NCI-H187 treated with DMSO at 0.1 percent for 48 hours (cell line): Measurements from ENCODE around the gene RTL1.

Experiments used
- DNase-seq: peaks from one replicate; lab custom pipeline; 2025; lab: John Stamatoyannopoulos, UW

Gene RTL1

DNA sequence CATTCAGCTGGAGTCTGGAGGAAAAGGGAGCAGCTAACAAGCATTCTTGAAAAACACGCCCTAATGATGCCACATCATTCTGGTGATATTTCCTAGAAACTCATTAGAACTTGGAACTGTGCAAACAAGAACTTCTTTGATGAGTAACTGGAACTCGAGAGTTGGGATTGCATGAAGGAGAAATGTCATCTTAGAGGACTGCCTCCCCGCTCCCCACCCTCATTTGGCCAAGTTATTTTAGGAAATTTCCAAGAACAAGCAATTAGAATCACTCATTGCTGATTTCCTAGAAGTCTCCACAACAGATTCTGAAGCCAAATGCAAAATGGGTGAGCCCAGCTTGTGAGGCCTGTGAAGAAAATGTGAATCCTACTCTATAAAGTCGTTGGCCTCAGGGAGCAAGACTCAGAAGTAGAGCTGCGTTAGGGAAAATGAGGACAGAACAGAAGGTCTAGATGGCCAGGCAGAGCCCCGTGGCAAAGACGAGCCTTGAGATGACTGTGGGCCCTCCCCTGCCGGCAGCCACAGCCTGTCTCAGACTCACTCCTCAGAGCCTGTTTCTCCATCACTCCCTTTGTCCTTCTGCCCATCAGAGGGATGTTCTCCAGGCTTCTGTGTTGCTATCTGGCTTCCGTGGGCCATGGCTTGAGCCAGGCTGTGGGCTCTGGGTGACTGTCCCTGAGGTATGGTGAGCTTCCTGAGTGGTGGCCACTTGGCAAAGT lies 38.4 kb downstream of the RTL1 start:
- no peak for DNase-seq

DNA sequence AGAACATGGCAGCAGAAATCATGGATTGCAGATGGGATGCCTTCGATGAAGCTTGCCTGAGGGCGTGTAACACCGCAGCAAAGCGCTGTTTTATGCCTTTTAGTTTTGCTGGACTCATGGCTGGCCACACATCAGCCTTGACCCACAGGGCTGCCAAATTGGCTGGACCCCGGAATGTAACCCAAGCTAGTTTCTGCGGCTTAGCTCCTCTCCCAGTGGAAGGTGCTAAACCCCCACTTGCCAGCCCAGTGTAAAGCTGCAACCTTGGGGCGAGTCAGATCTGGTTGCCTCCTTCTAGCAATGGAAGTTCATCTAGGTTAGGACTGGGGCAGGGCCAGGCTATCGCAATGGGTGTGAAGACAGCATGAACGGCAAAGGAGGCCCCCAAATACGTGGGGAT lies 39.3 kb downstream of the RTL1 start:
- DNase-seq = no peak

DNA sequence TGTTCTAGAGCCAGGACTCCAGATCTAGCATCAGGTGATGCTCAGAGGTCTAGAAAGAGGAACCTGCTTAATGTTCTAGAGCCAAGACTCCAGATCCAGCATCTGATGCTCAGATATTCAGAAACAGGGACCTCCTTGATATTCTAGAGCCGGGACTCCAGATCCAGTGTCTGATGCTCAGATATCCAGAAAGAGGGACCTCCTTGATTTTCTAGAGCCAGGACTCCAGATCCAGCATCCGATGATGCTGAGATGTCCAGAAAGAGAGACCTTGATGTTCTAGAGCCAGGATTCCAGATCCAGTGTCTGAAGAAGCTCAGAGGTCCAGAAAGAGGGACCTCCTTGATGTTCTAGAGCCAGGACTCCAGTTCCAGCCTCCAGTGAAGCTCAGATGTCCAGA lies 40.7 kb downstream of the RTL1 start:
- no peak for DNase-seq

DNA sequence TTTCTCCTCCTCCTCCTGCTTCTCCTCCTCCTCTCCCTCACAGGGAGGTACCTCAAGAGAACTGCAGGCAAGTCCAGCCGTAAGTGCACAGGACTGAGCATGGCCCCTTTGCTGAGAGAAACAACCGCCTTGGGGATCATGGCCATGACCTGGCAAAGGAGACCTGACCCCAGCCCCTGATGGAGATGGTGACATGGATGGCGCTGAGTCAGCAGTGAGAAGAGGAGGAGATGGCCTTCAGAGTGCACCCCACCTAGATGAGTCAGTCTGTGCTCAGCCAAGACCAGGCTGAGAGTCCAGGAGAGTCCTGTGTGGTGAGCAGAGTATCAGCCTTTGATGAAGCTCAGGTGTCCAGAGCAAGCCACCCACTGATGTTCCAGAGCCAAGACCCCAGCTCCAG lies 41.2 kb downstream of the RTL1 start:
- DNase-seq = no peak

DNA sequence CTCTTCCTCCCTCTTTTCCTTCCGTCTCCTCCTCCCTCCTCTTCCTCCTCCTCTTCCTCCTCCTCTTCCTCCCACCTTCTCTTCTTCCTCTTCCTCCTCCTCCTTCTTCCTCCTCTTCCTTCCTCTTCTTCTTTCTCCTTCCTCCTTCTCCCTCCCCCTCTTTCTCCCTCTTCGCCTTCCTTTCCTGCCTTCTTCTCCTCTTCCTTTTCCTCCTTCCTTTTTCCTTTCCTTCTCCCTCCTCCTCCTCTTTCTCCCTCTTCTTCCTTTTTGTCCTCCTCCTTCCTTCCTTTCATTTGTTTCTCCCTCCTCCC lies 41.6 kb downstream of the RTL1 start:
- DNase-seq = no peak

DNA sequence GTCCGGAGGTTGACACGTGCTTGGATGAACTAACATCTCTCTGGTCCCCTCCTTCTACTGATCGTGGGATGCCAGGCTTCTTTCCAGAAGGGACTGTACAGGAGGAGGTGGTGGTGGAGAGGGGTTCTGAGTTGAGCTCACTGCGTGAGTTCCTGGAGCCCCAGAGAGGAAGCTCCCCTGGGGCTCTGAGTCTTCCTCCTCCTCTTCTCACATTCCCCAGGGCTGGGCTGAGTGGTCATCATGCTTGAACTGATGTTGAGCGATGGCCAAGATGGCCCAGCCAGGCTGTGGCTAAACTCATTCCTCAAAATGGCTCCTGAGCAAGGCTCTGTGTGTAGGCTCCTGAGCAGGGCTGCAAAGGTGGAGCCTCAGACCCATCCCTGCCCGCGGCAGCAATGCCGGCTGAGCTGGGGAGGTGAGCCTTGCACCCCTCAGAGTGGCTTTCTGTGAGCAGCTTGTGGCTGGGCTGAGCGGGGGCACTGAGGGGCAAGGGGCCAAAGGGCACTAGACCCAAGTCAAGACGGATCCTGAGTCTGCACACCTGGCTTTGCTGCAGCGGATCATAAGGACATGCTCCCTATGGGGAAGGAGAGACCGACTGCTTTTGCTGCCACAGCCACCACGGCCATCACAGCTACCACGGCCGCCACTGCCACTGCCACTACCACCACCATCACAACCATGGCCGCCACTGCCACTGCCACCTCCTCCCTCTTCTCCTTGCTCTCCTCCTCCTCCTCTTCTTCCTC lies 42.2 kb downstream of the RTL1 start:
- DNase-seq = no peak

DNA sequence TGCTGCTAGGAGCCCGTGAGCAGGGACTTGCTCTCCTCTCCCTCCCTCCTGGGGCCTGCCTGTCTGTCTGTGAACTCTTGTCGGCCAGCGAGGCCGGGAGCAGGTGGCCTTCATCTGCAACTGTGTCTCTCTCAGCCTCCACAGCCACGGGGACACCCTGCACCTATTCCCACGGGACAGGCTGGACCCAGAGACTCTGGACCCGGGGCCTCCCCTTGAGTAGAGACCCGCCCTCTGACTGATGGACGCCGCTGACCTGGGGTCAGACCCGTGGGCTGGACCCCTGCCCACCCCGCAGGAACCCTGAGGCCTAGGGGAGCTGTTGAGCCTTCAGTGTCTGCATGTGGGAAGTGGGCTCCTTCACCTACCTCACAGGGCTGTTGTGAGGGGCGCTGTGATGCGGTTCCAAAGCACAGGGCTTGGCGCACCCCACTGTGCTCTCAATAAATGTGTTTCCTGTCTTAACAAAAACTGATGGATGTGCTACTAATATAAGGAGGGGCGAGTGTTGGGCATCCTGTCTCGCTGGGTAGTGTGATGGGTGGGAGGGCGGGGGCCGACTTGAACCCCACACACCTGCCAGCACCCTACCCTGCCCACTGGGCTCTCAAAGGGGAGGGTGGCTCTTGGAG lies 42.9 kb downstream of the RTL1 start:
- DNase-seq = no peak

DNA sequence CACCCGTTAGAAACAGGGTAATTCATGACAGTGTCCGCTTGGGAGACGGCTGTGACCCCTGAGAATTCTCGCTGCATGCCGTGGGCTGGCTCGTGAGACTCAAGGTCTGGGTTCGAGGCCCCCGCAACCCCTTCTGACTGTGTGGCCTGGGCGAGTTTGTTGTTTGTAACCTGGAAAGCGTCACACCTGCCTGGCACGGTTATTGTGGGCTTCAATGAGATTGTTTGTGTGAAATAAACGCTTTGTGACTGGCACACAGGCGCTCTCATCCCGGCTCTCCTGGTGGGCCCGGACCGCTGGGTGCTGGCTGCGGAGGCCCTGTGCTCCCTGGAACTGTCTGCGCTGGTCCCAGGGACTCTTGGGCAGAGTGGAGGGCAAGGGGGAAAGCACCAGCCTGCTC lies 43.7 kb downstream of the RTL1 start:
- no peak for DNase-seq

DNA sequence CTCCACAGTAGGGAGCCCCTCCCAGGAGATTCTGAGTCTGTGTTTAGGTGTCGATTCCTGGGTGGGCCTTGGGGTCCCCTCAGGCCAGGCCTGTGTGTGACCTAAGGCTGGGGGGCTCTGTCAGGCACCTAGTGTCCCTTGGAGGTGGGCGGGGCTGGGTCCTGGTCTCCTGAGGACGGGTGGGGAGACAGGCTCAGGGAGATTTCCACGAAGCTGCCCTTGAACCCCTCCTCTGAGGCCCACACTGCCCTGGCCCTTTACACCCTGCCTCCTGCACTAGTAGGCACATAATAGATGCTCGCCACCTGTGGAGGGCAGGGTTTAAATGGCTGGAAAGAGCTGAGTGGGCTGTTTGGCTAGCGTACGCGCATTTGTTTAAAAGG lies 44.7 kb downstream of the RTL1 start:
- no peak for DNase-seq

DNA sequence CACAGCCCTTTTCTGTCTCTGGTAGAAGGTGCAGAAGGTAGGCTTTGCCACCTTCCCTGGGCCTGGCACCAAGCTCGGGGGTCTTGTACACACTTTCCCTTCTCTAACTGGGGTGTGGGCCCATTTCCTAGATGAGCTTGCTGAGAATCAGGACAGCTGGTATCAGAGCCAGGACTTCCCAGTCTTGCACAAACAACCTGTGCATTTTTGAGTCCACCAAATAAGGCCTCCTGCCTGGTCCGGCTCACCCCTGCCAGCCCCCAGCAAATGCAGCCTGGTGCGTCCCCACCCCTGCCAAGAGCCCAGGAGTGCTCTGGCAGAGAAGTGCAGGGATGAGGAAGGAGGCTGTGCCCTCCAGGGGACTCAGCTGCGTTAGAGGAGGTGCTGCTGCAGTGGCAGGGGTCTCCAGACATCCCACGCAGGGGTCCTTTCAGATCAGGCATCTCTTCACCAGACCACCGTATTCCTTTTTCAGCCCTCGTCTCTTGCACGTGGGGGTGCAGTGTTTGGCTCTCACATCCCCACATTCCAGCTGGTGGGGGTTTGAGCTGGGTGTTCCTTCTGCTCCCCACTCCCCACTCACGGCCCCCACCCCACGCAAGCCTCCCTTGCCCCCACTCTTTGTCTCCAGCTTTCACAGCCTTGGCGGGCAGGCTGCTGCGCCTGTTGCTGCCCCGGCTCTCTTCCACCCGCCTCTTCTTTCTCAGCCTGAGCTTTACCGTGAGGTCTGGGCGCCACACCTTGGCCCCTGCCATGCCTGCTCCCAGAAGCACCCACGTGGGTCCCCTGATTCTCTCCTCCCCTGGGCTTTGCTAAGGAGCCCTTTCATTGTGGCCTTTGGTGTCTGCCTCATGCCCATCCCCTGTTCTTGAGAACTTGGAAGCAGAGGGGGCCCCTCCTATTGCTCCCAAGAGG lies 45.3 kb downstream of the RTL1 start:
- DNase-seq = no peak

DNA sequence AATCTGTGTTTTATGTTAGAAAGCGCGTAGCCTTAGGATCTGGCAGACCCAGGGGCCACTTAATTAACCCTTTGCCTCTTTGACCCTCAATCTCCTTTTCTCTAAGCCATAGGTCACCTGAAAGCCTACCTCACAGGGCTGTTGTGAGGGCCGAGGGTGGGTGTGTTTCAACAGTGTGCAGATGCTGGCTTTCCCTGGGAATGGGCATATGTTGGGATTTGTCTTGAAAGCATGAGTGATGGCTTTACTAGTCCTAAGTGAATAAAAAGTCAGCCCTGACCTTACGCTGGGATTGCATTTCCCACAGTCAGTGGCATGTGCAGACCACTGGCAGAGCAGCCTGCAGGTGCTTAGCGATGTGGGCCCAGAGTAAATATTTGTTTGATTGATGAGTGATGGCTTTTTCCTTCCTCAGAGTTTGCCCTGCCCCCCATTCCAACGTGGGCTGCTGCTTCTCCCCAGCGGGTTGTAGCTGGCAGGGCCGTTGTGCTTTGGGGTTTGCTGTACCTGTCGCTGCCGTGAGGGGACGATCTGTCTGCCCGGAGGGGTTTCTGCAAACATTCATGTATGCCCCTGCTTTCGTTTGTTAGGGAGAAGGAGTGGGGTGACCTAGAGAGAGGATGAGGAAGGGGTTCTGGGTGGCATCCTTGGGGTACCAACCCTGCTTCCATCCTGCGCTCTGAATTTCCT lies 46.1 kb downstream of the RTL1 start:
- no peak for DNase-seq

DNA sequence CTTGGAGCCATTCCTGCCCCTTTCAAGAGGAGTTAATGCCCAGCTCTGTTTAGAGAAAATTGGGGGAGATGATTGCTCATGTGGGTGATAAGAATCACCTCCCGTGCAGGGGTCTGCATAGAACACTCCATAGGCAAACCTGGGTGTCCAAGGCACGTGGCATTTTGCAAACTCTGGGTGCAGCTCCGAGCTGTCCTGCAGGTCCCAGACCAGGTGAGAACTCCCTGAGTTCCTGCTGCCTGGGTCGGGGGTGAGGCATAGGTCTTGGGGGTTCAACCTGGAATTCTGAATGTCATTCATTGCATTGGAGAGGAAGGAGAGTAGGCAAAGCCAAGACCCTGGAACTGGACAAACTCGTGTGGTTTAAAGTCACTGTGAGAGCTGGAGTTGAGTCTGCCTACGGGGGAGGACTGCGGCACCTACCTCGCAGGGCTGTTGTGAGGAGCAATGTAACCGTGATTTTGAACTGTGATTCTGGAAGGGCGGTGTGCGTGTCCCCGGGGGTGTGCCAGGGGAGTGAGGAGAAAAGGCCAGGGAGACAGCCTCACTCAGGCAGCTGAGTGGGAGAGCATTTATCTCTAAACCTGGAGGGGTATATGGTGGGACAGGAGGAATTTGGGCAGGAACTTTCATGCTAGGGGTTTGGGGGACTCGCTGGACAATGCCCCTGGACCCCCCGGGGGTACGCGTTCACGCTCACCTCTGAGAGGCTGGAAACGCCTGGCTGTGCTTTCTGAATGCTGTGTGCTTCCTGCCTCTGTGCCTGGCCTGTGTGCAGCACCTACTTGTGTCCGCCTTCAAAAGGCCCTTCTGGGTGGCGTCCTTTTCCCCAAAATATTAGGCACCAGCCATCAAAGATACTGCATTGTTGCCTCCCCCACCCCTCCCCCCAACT lies 47.2 kb downstream of the RTL1 start:
- no peak for DNase-seq

DNA sequence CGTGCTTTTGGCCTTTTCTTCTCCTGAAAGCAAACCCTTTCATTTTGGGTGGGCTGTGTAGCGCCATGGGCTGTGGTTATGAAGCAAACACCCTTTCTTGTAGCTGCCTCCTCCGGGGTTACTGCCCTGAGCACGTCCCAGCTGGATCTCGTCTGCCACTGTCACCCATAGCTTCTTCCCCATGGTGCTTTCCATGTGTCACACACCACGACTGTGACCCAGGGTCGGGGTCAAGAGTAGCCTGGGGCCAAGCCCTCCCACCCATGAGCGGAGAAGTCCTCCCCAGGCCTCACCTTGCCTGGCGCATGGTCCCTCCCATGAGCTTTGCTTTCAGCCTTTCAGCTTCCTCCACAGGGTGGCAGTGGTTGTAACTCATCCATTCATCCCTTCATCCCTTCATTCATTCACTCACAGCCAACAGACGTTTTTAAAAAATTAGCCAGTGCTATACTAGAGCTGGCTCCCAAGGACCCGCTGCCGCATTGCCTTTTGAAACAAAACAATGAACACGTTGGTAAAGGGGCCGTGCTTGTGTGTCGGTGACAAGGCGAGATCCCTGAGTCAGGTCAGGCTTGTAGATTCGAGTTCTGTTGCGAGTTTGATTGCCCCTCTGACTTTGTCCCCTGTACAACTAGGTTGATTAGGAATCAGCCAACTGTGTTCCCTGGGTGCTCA lies 48.1 kb downstream of the RTL1 start:
- no peak for DNase-seq

DNA sequence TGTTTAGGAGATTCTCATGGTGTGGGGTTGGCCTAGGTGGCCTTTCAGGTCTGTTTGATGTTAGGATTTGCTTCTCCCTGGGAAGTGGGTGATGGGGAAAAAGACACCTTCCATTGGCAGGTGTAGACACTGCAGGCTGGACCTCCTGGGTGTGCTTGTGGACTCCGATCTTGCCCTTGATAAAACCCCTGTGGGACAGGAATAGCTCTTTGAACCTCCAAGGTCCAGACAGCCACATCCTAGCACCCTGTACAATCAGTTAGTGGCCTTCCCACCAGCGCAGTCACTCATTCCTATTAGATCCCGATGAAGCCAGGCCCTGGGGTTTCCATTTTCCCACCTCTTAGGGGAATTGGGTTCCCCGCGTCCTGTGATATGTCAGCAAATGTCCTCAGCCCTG lies 49.1 kb downstream of the RTL1 start:
- DNase-seq = no peak

DNA sequence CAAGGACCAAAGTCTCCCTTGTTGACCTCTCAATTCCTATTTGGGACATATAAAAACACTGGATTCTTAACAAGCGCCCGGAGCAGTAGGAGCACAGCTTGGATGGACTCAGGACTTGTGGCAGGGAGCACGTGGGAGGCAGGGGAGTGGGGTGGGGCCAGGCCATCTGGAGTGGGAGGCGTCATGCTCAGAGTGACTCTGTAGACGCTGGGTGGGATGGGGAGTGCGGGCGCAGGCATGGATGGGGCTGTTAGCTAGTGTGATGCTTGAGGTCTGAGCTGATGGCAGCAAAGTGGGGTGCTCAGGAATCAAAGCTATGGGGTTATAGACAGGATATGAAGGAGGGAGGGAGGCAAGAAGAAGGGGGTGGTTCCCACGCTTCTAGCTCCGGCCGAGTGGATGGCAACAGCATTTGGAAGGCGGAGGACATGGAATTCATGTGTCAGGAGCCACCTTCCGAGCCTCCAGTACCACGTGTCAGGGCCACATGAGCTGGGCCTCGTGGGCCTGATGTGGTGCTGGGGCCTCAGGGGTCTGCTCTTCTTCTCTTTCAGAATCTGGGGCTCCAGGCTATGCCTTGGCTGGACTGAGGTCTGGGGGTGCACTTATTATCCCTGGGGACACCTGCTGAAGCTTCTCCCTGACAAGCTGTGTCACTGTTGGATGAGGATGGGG lies 51.4 kb downstream of the RTL1 start:
- no peak for DNase-seq

DNA sequence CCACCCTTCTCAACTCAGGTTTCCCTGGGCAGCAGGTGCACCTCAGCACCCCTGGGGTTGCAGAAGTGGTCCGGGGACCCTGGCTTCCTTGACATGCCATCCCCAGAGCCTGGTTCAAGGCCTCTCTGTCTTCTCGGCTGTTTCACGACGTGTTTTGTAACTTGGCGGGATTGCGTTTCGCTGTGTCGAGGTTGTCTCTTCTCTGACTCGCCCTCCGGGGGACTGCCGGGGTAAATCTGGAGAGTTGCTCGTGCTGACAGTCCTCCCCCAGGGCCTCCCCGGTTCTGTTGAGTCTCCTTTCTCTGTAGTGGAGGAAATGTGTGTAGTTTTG lies 52.0 kb downstream of the RTL1 start:
- no peak for DNase-seq

DNA sequence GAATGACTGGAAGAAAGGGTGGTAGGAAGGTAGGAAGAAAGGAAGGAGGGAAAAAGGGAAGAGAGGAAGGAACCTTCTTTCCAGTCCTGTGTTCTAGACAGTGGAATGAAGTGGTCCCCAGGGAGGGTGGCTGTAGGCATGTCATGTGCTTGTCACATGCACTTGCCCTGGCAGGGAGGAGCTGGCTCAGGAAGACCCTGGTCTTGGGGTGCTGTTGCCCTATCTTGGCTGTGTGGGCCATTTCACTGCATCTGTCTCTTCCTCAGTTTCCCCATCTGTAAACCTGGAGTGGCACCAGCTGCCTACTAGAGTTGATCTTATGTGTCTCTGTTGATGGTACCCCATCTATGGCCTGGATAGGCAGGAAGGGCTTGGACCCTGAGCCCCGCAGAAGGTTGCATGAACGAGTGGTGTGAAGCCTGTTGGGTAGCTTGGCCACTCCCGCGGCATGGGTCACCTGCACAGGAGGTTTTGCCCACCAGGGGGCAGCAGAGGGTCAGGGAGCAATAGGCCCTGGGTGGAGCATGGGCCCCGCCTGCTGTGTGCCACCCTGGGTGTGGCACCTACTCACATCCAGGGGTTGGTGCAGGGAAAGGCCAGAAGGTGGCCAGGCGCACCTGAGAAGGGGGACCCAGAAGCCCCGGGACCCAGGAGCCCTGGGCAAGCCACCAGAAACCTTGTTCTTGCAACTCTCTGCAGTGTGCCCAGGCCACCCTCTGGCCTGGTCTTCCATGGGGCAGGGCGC lies 52.5 kb downstream of the RTL1 start:
- DNase-seq = no peak

DNA sequence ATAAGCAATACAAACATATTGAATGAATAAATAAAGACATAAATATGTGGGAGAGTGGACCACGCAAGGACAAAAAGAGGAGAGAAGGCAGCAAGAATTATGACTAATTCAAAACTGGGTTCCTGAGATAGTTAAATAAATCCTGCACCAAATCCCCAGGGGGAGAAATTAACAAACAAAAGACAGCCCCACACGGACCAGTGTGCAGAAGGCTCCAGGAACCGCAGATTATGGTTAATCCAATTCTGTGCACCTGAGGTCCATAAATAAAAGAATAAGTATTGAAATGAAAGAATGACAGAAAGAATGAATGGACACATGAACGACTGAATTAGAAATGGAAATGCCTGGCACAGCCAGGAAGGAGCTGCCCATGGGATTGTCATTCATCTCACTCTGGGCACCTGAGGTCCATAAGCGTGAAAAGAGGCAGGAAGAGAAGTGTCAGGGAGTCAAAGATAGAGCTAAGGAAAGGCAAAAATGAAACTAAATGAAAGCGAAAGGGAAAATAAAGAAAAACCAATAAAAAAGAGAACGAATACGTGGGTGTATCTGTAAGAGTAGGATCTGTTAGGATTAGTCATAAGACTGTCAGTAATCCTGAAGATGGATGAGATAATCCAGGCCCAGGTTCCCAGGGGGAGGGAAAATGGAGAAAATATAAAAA lies 54.3 kb downstream of the RTL1 start:
- DNase-seq = no peak
